Endothelial cell (in vitro differentiated cells): ENCODE results near the gene SOX12. TPM values are rescaled to one million over a fixed set of nuclear protein-coding genes. Genes with fewer than 3 reads are reported as not detected.

Experiments used
- DNase-seq: peaks from one replicate; pipeline ENCODE4 v3.0.0; 2021; ENCODE audit warnings: low spot score
- H3K27ac Mint-ChIP-seq: one replicate; pipeline ENCODE4 v1.8.0; 2021; ENCODE audit warnings: mixed read lengths, inconsistent platforms; ENCODE audit not compliant: unreplicated experiment
- H3K27me3 Mint-ChIP-seq: one replicate; pipeline ENCODE4 v1.8.0; 2021; ENCODE audit warnings: mild to moderate bottlenecking, moderate library complexity, mixed read lengths, inconsistent platforms; ENCODE audit not compliant: unreplicated experiment
- H3K36me3 Mint-ChIP-seq: one replicate; pipeline ENCODE4 v1.8.0; 2021; ENCODE audit warnings: mild to moderate bottlenecking, low read depth, mixed read lengths, inconsistent platforms; ENCODE audit not compliant: unreplicated experiment
- H3K4me1 Mint-ChIP-seq: one replicate; pipeline ENCODE4 v1.8.0; 2021; ENCODE audit warnings: mild to moderate bottlenecking, mixed read lengths, inconsistent platforms; ENCODE audit not compliant: unreplicated experiment
- H3K4me3 Mint-ChIP-seq: one replicate; pipeline ENCODE4 v1.8.0; 2021; ENCODE audit warnings: mild to moderate bottlenecking, mixed read lengths, inconsistent platforms; ENCODE audit not compliant: unreplicated experiment
- H3K9me3 Mint-ChIP-seq: one replicate; pipeline ENCODE4 v1.8.0; 2021; ENCODE audit warnings: mixed read lengths, inconsistent platforms; ENCODE audit not compliant: unreplicated experiment
- CTCF ChIP-seq: fragments of 200-600 bp; sonication (generic); IDR thresholded peaks from one replicate; pipeline ENCODE4 v1.5.0; 2021; ENCODE audit warnings: antibody characterized with exemption; ENCODE audit not compliant: unreplicated experiment
- total RNA-seq: library from RNA; stranded (reverse); fragmentation: NEBNext Ultra II Directional; extraction: Animal tissue kit (Norgen Biotek cat#: 25700); gene quantifications from one replicate; pipeline ENCODE4 v1.2.1, GENCODE V29; 2021; ENCODE audit not compliant: unreplicated experiment

SOX12 gene
- total RNA-seq, 1 donor from 2014 or later = 64.7 TPM

- TF ChIP-seq CTCF = no peak
- peaks cover 15% of the 10 kb centered on the region for H3K36me3 Mint-ChIP-seq
- no peaks in the 10 kb centered on the region for H3K9me3 Mint-ChIP-seq
- peaks cover 55% of the 10 kb centered on the region for H3K4me1 Mint-ChIP-seq
- peak within 1 kb of the TSS; percentile 94 for H3K27ac Mint-ChIP-seq
- H3K4me3 Mint-ChIP-seq = peak within 1 kb of the TSS; percentile 99
- H3K27me3 Mint-ChIP-seq = peaks cover 22% of the 10 kb centered on the region
- DNase-seq = peak; percentile 82
Observed at GRCh38 chr20:297098-297924, 28.0 kb upstream of the SOX12 start, which contains the start of gene ZCCHC3. Gene ZCCHC3, plus strand, starts transcription at chr20:297570. Its CDS starts 17 bp downstream, at chr20:297587.

GRCh38 chr20:297925-298775 is 27.2 kb upstream of the SOX12 start:
- Mint-ChIP-seq H3K9me3 (no peaks in the 10 kb centered on the region), H3K4me3 (peak overlapping the region; percentile 99), H3K4me1 (peaks cover 58% of the 10 kb centered on the region), H3K36me3 (peaks cover 15% of the 10 kb centered on the region), H3K27me3 (peaks cover 22% of the 10 kb centered on the region), H3K27ac (peak overlapping the region; percentile 94)
- DNase-seq = peak; percentile 44
- no peak for TF ChIP-seq CTCF

GRCh38 chr20:298776-299391 is 26.5 kb upstream of the SOX12 start:
- peak overlapping the region; percentile 22 for H3K27ac Mint-ChIP-seq
- TF ChIP-seq CTCF = no peak

GRCh38 chr20:300345-300990 is 24.9 kb upstream of the SOX12 start:
- no peak for DNase-seq
- no peak for TF ChIP-seq CTCF
- Mint-ChIP-seq H3K27me3 (peaks cover 21% of the 10 kb centered on the region), H3K9me3 (no peaks in the 10 kb centered on the region), H3K27ac (peak overlapping the region; percentile 97), H3K36me3 (peaks cover 15% of the 10 kb centered on the region), H3K4me1 (peaks cover 56% of the 10 kb centered on the region), H3K4me3 (peak overlapping the region; percentile 99)

More at GRCh38 chr20:298776-299391, 26.5 kb upstream of the SOX12 start:
- H3K36me3 Mint-ChIP-seq = peaks cover 15% of the 10 kb centered on the region
- no peaks in the 10 kb centered on the region for H3K9me3 Mint-ChIP-seq
- H3K27me3 Mint-ChIP-seq = peaks cover 23% of the 10 kb centered on the region
- no peak for DNase-seq
- peaks cover 56% of the 10 kb centered on the region for H3K4me1 Mint-ChIP-seq
- H3K4me3 Mint-ChIP-seq = peak overlapping the region; percentile 99
